Endometrium (tissue), 2 donors: Measurements from ENCODE around the gene UBAC1.

Source experiments
- FAIRE-seq: peaks from 2 replicates; lab custom pipeline; 2012; peaks lifted over from hg19 to GRCh38; lab: Jason Lieb, UNC
- donor health status: control.
- donor health status: control.

Gene UBAC1

GRCh38 chr9:135941288-135941995 is 19.7 kb downstream of the UBAC1 start:
- no peak for FAIRE-seq

DNA sequence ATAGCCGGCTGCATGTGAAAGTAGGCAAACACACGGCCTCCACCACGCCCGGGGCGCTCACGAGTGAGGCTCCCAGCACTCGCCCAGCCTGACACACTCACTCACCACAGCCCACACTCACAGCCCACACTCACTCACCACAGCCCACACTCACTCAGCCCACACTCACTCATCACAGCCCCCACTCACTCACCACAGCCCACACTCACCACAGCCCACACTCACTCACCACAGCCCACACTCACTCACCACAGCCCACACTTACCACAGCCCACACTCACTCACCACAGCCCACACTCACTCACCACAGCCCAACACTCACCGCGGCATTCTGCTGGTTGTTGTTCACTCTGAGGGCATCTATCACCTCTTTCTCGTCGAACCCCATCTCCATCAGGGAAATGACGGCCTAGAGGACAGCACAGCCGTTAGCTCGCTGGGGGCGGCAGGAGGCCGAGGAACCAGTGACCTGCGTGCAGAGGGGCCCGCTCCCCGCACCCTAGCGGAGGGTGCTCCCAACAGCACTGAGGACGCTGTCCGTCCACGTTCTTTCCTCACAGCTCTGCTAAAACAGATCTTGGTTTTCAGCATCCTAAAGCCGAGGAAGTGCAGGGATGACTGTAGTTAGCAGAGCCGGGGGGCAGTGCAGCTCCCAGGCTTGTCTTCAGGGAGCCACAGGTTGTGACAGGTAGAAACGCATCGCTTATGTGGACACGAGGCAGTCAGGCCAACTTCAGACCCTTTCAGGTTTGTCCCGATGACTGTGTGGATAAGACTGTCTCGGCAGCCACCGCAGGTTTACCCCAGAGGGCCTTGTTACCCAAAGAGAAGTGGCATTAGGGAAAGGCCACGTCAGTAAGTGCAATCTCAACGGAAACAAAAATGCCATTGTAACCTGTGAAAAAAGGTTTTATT is 21.6 kb downstream of the UBAC1 start:
- no peak for FAIRE-seq

DNA sequence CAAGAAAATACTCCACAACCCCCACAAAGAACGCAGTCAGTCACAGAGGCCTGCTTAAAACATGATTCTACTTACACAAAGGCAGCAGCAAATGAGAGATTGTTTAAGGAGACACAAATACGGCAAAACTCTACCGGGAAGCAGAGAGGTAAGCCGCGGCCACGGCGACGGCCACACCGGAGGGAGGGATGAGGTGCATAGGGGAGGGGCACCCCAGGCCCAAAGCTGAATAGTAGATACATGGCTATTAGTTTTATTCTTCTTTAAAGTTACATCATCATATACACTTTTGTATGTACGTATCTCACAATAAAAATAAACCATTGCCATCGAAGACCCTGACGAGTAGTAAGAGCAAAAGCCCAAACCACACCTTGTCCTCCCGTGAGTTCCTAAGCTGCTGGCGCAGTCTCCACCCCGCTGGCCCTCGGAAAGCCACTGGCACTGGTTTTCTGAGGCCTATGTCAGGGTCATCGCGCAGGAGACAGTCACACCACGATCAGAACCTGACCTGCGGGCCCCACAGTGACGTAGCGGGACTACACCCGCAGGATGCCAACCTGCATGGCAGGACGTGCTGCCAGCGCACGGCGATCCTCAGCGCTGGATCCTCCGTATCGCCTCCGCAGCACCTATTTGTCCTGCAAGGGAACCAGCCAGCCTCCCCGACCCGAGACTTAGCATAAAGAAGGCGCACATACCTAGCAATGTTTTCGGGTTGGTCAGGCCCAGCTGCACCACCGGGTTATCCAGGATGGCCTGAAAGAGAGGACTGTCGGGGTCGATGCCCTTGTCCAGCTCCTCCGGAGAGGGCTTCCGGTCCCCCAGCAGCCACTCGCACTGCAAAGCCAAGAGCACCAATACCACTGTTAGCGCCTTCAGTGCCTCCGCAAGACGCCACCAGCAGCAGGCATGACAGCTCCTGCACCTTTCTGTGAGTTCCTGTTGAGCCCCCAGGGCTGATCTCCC is 23.4 kb downstream of the UBAC1 start:
- FAIRE-seq: no peak

- FAIRE-seq: no peak
These were observed 28.1 kb downstream of the UBAC1 start for GRCh38 chr9:135933114-135933513.

DNA sequence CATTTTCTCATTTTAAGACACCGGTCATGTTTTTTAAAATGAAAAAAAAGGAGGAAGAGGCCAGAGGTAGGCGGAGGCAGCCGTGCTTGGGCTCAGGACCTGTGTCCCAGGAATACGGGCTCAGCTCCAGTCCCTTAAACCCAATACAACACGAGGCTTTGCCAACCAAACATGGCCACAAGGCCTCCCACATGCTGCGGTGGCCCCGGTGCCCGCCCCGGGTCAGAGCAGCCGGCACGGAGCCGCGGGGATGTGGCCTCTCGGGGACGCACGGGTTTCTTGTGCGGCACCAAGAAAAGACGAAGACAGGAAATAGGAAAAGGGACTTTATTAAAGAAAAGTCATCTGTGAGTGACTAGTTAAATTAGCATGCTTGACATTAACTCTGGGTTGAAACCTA is 28.5 kb downstream of the UBAC1 start:
- FAIRE-seq: no peak

- no peak for FAIRE-seq
These were observed 29.8 kb downstream of the UBAC1 start for GRCh38 chr9:135931349-135931820.

GRCh38 chr9:135930446-135931345 is 30.5 kb downstream of the UBAC1 start:
- no peak for FAIRE-seq

DNA sequence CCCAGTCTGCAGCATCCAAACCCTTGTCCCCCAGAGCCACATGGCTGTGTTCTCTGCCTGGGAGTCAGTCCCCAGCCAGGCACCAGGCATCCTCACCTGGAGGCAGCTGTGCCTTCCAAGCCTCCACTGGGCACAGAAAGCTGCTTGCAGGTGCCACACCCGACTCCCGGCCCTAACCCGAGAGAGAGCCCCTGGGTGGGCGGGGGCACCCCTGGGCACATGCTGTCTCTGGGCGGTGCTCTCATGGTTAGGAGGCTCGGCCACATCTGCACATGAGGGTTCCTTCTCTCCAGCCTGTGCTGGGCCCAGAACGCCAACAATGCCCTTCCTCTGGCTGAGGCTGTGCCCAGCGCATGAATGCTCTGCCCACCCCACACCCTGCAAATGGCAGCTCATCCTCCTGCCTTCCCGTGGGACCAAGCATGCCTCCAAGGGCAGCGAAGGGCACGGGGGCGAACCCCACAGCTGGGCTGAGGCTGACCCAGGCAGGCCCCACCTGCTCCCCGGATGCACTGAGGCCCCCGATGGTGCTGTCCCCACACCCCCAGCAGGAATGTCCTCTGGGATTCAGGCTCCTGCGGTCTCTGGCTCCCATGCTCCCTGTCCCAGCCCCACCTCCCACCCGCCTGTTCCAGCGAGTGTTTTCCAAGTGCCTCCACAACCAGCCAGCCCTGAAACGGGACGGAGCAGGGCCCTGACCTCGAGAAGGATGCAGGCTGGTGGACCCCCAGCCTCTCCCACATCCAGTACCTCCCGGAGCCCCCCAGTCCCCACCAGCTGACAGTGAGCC is 31.3 kb downstream of the UBAC1 start:
- no peak for FAIRE-seq

DNA sequence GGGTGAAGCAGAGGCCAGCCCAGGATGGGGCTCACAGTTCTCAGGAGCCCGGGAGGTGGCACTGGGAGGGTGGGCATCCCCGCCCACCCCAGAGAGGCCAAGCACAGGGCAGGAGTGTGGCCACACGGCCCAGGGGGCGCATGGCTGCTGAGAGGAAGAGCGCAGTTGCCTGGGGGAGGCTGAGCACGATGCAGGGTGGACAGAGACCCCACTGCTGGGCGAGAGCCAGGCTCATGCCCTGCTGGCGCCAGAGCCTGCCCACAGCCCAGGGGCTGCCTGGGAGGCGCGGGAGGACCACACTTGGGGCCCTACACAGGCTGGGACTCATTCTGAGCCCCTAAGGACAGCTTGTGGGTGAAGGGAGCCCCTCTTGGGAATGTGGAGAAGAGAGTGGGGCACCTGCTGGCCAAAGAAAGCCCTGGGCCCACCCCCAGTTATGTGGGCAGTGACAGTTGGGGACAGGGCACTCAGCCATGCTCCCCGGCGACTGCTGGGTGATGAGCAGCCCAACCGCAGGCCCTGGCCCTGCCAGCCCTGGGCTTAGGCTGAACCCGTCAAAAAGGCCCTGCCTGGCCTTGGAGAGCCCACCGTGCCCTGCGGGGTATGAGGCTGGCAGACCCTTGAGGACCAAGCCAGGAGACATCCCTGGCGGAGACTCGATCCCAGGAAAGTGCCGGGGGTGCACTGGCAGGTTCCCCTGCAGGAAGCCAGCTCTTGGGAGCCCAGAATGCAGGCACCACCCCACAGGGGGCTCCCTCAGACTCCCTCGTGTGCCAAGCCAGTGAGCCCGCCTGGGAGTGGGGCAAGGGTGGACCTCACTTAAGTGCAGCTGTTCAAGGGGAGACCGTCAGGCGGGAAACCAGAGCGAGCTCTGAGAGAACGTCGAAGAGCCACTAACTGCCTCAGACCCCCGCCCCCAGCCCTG is 32.2 kb downstream of the UBAC1 start:
- no peak for FAIRE-seq

DNA sequence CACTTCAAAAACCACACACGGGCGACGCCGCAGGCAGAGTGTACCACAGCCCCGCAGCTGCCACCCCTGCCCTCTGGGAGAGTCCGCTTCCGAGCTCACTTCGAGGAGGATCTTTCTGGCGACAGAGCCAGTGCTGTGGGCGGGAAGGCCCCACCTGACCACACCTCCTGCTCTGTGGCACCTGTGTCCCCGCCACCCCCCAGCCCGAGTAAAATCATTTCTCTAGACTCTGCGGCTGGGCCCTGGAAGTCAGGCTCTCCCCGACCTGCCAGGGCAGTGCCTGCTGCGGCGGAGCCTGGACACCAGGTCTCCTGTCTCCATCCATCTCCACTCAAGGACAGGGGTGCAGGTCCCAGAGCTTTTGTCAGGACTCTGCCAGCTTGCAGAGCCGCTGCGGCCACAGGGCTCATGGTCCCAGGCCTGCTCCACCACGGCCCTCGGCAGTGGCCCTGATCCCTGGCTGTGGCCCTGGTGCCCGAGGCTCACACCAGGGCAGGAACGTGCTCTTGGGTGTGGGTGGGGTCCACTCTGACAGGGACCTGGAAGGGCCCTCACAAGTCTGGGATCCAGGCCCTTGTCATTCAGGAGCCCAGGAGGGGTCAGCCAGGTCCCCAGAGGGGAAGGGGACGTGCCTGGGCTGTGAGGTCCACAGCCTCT is 33.0 kb downstream of the UBAC1 start:
- FAIRE-seq: no peak

DNA sequence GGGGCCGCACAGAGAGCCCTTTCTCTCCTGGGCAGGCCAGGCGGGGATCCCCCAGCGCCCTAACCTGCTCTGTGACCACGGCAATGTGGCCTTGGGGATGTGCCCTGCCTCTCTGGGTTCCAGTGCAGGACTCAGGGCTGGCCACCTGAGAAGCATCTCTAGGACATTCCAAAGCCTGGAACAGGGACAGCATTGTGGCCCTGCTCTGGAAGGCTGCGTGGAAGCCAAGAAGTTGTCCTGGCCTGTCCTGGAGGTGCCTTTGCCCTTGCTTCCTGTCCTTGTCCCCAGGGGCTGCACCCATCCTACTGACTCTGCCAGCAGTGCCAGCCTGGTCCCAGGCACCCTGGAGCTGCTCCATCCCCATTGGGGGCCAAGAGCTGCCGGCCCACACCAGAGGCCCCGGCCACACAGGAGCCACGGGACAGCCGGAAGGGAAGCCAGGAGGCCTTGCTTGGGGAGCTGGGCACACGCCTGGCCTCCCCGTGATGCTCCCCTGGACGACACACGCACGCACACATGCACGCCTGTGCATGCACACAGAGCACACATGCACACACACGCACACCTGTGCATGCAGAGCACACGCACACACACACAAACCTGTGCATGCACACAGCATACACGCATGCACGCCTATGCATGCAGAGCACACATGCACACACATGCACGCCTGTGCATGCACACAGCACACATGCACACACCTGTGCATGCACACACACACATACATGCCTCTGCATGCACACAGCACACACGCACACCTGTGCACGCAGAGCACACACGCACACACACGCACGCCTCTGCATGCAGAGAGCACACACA is 33.8 kb downstream of the UBAC1 start:
- no peak for FAIRE-seq

GRCh38 chr9:135926402-135927194 is 34.6 kb downstream of the UBAC1 start:
- FAIRE-seq: no peak

DNA sequence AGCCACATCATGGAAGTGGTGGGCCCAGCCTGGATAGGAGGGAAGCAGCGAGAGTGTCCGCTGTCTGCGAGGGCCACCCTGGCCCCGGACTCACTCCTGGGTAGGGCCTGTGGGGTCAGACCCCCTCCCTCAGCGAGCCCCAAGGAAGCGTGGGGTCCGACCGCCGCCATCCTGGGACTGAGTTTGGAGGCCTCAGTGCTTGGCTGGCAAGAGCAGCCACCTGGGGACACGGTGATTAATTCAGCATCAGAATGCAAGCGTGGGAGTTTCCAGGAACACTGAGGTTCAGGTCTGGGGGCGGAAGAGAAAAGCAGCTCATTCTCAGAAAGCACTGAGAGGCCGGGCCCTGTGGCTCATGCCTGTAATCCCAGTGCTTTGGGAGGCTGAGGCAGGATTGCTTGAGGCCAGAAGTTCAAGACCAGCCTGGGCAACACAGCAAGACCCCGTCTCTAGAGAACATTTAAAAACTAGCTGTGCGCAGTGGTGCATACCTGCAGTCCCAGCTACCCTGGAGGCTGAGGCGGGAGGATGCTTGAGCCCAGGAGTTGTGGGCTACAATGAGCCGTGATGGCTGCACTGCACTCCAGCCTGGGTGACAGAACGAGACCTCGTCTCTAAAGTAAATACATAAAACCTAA is 35.6 kb downstream of the UBAC1 start:
- no peak for FAIRE-seq

GRCh38 chr9:135924628-135925338 is 36.4 kb downstream of the UBAC1 start:
- FAIRE-seq: no peak

DNA sequence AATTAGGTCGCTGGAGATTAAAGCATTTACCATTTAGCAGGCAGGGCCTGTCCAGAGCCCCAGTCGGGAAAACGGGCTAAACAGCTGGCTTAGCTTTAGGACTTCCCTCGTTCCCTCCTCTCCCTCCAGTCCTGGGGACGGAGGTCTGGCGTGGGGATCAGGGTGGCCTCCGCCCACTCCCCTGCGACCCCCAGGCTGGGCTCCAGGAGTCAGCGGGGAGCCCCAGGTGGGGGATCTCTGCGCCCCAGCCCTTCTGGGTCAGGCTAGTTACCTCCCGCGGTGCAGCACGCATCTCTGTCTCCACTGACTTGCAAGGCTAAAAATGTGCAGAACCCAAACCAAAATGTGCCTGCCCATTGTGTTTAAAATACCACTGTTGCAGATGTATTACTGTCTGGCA is 37.7 kb downstream of the UBAC1 start:
- no peak for FAIRE-seq
